ENCODE results near the gene CDNF. TPM values are rescaled to one million over a fixed set of nuclear protein-coding genes. Genes with fewer than 3 reads are reported as not detected.
"Not testable (repeated sequence)": the region's sequence is repeated elsewhere in the genome, so short reads cannot be mapped to it uniquely, and the experiment has no call there.

CDNF gene
- polyA plus RNA-seq, 2 of the 4 experiments (the other 2 are of a cell fraction): 1.6 to 2.0 TPM

- TF ChIP-seq PBX3 (IDR thresholded peaks at IDR 0.05) (no peak), EHMT2 (IDR thresholded peaks at IDR 0.05; ENCODE audit: low read depth) (no peak), RFX5 (IDR thresholded peaks at IDR 0.05) (peak; percentile 78), MAFK (IDR thresholded peaks at IDR 0.05; ENCODE audit: partially characterized antibody) (no peak), MYC (IDR thresholded peaks at IDR 0.05; ENCODE audit: borderline replicate concordance, low read length) (no peak), JUN (IDR thresholded peaks at IDR 0.05) (peak; percentile 66 to 70; a peak in 3 of 5 replicates), EHF (CRISPR knock-in tag; IDR thresholded peaks at IDR 0.05) (no peak), CTCF (IDR thresholded peaks at IDR 0.05) (peak; percentile 27; the same call in 2 of the 3 replicates), USF2 (IDR thresholded peaks at IDR 0.05) (no peak), GATA3 (IDR thresholded peaks at IDR 0.05; ENCODE audit: borderline replicate concordance) (peak; percentile 71; the same call in 1 of the 2 replicates), RNF2 (IDR thresholded peaks at IDR 0.05; ENCODE audit: borderline replicate concordance, low read depth) (no peak), EP300 (IDR thresholded peaks at IDR 0.05) (peak; percentile 60 to 75; a peak in 3 of 5 replicates), JUNB (IDR thresholded peaks at IDR 0.05) (peak; percentile 79), BCL3 (IDR thresholded peaks at IDR 0.05) (no peak)
Measured at GRCh38 chr10:14820010-14820774, 17.6 kb downstream of the CDNF start (continued).

- H3K4me1 ChIP-seq: peaks cover 35% of the 10 kb centered on the region
- ATAC-seq; H3K9me3 ChIP-seq; FAIRE-seq; DNase-seq (ENCODE audit: low read depth in 1 of 2, low spot score in 1 of 2); H3K4me2 ChIP-seq; H3K4me3 ChIP-seq: not testable (repeated sequence)
- peak overlapping the region in 1 of 2 experiments; percentile 66; a peak in 2 of 6 replicates for H3K27ac ChIP-seq
- POLR2A ChIA-PET: interaction anchor here (0.7 kb wide), 1 partner anchor 21 kb away, joined by 5 read pairs; the partner anchor contains the start of gene CDNF
- CTCF ChIA-PET: interaction anchor here (0.6 to 1.4 kb wide), 3 partner anchors 8 to 58 kb away, joined by 3 to 4 read pairs (median 3); no protein-coding TSS in a partner anchor
- 97% methylated on average over 7 of the region's 7 CpGs for WGBS (ENCODE audit: missing lambda C conversion rate)
Measured at GRCh38 chr10:14816717-14817116, 21.1 kb downstream of the CDNF start.

GRCh38 chr10:14815681-14816080, 22.2 kb downstream of the CDNF start:
- FAIRE-seq (no peak), DNase-seq (ENCODE audit: low read depth in 1 of 2, low spot score in 1 of 2) (no peak), ATAC-seq (no peak)
- TF ChIP-seq CTCF (IDR thresholded peaks at IDR 0.05): no peak
- 89% methylated on average over 6 of the region's 6 CpGs for WGBS (ENCODE audit: missing lambda C conversion rate)
- Histone ChIP-seq H3K27ac (peak overlapping the region in 1 of 2 experiments; percentile 66; a peak in 3 of 6 replicates), H3K4me2 (no peak overlapping the region), H3K4me1 (peaks cover 25% of the 10 kb centered on the region), H3K9me3 (no peaks in the 10 kb centered on the region), H3K4me3 (no peak overlapping the region)
- ChIA-PET POLR2A (no interaction called here), CTCF (interaction anchor here (0.6 to 1.4 kb wide), 5 partner anchors 14 to 317 kb away, joined by 3 to 5 read pairs (median 3); no protein-coding TSS in a partner anchor)
